Measurements from ENCODE around the gene VSTM2B.

Gene VSTM2B

DNA sequence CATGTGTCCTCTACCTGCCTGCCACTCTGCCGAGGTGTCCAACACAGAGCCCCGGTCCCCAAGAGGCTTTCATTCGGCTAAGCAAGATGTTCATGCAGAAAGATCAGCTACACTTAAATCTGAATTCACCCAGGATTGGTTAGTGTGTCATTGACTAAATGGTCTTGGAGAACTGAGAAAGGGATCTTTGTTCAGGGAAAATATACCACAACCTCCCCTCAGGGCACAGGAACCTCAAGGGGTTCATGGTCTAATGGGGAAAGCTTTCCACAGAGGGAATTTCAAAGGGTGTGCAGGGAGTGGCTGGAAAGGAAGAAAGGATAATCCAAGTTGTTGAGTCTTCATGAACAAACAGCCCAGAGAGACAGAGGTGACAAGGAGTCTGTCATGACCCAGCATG lies 65.9 kb downstream of the VSTM2B start:
- no peak for DNase-seq (ENCODE audit: low spot score)

DNA sequence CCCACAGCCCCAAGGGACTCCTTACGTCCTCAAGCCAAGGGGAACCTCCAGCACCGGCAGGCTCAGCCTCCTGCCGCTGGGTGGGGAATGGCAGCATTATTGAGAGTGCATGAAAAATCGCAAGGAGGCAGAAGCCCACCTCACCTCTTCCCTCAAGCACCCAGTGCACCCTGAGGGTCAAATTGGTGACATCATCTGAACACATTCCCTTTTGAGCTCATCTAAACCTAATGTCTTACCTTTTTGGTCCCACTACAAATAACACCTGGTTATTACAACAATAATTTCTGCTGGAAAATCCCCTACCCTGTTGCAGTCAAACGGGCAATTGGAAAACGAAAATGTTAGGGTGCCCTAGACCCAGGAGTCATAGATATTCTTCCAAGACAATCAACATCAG lies 68.1 kb downstream of the VSTM2B start:
- DNase-seq (ENCODE audit: low spot score), result no peak

DNA sequence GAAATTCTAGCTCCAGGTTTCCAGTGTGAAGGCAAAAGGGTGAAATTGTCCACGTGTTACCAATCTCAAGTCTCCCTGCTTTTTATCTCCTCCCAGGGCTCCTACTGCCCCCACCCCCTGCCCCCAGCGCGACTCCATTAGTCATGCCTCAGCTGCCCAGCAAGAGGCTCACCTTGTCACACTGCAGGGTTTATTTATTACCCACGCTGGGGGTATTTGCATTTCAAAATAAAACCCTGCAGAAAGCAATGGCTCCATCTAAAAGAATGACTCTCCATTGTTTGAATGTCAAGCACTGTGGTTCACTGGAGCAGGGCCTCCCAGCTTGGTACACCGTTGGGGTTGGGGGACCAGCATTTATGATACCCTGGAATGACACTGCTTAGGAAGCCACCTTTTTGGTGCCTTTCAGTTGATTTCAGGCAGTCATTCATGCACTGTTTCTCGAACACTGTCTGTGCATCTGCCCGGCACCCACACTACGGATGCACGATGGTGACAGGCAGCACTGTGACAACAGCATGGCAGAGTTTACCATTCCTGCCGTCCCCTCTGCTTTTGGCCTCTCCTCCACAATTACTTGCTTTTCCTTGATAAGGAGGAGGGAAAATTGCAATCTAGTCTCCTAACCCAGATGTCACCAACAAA lies 70.4 kb downstream of the VSTM2B start:
- no peak for DNase-seq (ENCODE audit: low spot score)

GRCh38 chr19:29596885-29597525 lies 71.2 kb downstream of the VSTM2B start:
- DNase-seq (ENCODE audit: low spot score), result peak; percentile 28

DNA sequence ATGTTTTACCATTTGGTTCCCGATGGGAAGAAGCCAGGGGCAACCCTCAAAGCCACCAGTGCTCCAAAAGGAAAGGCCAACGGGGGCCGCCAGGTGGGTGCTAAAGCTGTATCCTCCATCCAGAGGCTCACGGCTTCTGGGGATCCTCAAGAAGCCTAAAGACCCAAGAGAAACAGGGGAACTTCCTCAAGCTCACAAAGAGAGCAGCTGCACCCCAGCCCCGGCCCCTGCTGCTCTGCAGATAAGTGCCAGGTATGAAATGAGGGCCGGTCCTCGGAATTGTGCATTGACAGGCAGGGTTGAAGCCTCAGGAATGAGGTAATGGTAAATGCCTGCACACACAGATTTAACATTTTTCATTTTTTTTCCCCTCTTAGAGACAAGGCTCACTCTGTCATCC lies 72.2 kb downstream of the VSTM2B start:
- DNase-seq (ENCODE audit: low spot score), result no peak

DNA sequence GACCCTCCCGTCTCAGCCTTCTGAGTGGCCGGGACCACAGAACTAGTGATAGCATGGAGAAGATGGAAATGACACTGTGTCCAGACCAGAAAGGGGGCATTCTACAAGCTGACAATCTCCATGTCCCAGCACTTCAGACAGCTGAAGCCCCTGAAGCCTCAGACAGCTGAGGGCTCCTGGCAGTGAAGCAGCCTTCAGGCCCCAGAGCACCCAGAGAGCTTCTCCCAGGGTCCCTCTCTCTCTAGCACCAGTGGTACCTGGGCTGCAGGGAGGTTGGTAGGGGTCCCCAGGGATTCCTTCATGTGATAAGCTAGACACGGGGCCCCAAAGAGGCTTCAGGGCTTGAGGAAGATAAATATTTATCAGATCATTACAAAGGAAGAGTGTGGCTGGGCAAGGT lies 72.7 kb downstream of the VSTM2B start:
- DNase-seq (ENCODE audit: low spot score), result no peak

GRCh38 chr19:29603308-29603707 lies 77.5 kb downstream of the VSTM2B start:
- no peak for DNase-seq (ENCODE audit: low spot score)

DNA sequence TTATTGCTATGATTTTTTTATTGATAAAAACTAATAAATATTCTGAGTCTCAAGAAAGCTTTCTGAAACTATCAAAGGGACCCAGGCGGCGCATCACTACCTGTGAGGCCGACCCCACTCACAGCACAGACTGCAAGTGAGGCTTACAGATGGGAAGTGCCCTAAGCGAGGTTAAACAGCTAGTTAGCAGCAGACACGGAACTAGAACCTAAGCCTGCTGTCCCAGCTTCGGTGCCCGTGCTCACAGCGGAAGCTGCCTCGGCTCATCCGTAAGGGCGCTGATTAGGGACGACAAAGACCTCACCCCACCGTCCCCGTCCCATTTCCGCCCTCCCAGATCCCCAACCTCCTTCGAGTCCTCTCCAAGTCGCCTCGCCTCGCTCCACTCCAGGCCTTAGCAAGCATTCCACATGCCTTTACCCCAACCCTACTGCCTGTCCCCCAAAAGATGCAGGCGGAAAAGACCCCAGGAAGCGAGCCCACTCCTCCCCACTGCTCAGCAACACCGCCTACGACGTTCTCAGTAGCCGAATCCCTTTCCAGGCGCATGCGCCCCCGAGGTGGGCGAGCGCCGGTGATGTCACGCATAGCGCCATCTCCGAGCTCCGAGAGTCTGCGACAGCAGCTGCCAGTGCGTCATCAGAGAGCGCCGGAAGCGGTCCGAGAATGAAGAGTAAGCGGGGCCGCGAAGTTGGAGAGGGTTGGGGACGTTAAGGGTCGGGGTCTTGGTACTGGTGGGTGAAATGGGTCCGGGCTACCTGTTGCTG lies 80.0 kb downstream of the VSTM2B start, which contains the start of gene POP4:
Gene POP4, plus strand, starts transcription at position 631 of the 767 bp plus-strand sequence. Its CDS starts 36 bp downstream, at position 667.
- DNase-seq (ENCODE audit: low spot score), result peak; percentile 94

DNA sequence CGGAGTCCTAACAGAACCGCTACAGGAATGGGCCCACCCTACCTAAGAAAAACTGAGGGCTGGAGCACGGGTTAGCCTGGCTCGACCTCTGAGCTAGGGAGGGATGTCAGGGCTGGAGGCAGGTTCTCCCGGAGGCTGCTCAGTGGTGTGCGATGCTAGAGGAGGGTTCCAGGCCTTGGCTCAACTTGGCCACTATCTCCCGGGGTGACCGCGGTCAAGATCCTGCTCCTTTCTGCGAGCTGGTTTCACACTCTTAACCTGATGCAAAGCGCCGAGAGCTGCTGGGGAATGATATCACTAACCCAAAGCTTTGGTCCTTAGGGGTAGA lies 80.6 kb downstream of the VSTM2B start:
- DNase-seq (ENCODE audit: low spot score), result no peak

DNA sequence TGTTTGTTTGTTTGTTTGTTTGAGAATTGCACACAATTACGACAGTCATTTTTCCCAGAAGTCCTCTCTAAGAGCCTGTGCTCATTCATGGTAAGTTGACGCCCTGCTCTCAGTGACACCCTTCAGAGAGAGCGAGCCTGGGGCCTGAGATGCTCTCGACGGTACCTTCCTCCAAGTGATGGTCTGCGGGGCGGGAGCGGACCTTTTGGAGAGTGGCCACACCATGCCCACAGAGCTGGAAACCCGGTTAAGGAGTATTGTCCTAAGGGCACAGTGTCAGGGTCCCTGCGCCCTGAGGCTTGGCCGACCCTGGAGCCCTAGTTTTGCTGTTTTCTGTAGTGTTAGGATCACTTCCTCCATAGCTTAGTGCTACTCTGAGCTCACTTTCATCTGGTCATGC lies 83.8 kb downstream of the VSTM2B start:
- DNase-seq (ENCODE audit: low spot score), result no peak

- DNase-seq (ENCODE audit: low spot score), result no peak
Measured at GRCh38 chr19:29610213-29610573, 84.4 kb downstream of the VSTM2B start.

GRCh38 chr19:29610574-29611271 lies 84.9 kb downstream of the VSTM2B start:
- DNase-seq (ENCODE audit: low spot score), result peak; percentile 54

DNA sequence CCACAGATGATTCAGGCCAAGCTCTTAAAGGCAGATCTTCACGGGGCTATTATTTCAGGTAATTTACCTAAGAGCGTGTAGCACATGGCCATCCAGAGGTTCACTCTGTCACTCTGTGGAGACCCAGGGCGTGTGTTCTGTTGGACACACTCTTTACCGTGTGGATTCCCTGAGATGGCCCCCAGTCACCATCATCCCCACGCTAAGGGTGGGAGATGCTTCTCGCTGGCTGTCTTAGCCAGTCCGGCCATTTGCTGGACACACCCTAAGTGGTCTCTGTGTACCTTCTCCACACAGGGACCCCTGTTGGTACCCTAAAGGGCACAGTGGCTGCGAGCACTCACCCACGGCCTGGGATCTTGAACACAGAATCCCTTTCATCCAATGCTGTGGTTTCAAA lies 86.3 kb downstream of the VSTM2B start:
- DNase-seq (ENCODE audit: low spot score), result no peak

DNA sequence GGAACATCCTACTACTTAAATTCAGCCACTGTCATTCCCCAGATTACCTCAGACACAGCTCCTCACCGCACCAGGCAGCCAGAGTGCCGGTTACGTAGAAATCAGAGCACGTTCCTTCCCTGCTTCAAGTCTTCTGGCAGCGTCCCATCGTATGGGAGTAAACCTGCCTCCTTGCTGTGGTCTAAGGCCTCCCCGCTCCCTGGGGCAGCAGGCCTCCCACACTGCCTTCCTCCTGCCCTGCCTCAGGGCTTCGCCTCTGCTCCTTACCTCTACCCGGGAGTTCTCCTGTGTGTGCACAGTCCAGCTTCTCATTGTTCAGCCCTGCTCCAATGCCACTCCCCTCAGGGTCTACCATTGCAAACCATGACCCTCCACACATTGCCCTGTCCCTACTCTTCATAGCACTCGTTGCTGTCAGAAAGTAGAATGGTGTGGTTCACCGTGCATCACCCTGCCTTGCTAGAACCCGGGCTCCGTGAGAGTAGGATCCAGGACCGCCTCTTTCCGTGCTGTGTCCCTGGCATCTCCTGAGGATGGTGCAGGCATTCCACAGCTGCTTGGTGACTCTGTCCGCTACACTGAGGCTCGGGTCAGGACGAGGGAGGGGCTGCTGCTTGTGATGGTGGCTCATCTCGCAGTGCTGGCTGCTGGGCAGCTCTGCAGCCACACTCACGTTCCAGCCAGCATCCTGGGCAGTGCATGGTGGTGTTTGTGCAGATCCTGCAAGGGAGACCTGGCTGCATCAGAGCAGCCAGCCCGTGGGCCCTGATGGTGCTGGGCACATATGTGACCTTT lies 87.2 kb downstream of the VSTM2B start:
- no peak for DNase-seq (ENCODE audit: low spot score)

- DNase-seq (ENCODE audit: low spot score), result no peak
Measured at GRCh38 chr19:29614046-29614445, 88.3 kb downstream of the VSTM2B start.
